Measurements from ENCODE around the gene RSPH10B. TPM values are rescaled to one million over a fixed set of nuclear protein-coding genes. Genes with fewer than 3 reads are reported as not detected.
A peak's percentile ranks its signal among the peaks of the same experiment; 100 is the strongest.
"Not testable (repeated sequence)": the region's sequence is repeated elsewhere in the genome, so short reads cannot be mapped to it uniquely, and the experiment has no call there.

The RSPH10B gene
- total RNA-seq, 2 donors from 2014 or later = 0.40 TPM; not detected in 1

- H3K27me3 Mint-ChIP-seq; DNase-seq; ATAC-seq; H3K9me3 ChIP-seq (ENCODE audit: control insufficient read depth, low read length, poor library complexity, severe bottlenecking); H3K4me3 Mint-ChIP-seq; H3K4me1 Mint-ChIP-seq; H3K36me3 Mint-ChIP-seq (ENCODE audit: low read depth); H3K27ac Mint-ChIP-seq: not testable (repeated sequence)
Observed at GRCh38 chr7:5904726-5905125, 65.8 kb downstream of the RSPH10B start.

- H3K4me1 Mint-ChIP-seq; H3K36me3 Mint-ChIP-seq (ENCODE audit: low read depth); H3K4me3 Mint-ChIP-seq; ATAC-seq; H3K27me3 Mint-ChIP-seq; H3K27ac Mint-ChIP-seq; DNase-seq; H3K9me3 ChIP-seq (ENCODE audit: control insufficient read depth, low read length, poor library complexity, severe bottlenecking): not testable (repeated sequence)
Observed at GRCh38 chr7:5903002-5903401, 67.5 kb downstream of the RSPH10B start.

GRCh38 chr7:5898480-5899224 lies 71.8 kb downstream of the RSPH10B start, which contains the start of gene CCZ1:
TSS of gene CCZ1 (plus strand) at chr7:5898733. CDS start at chr7:5898800, 67 bp downstream.
- ATAC-seq = peak; percentile 94
- DNase-seq = peak; percentile 59 to 64 (median 62)
- H3K4me3 Mint-ChIP-seq = peak within 1 kb of the TSS; percentile 91
- not testable (repeated sequence) for H3K36me3 Mint-ChIP-seq (ENCODE audit: low read depth); H3K27me3 Mint-ChIP-seq; H3K9me3 ChIP-seq (ENCODE audit: control insufficient read depth, low read length, poor library complexity, severe bottlenecking); H3K4me1 Mint-ChIP-seq
- peak within 1 kb of the TSS; percentile 78 for H3K27ac Mint-ChIP-seq

GRCh38 chr7:5897369-5897919 lies 73.0 kb downstream of the RSPH10B start:
- not testable (repeated sequence) for ATAC-seq; H3K4me1 Mint-ChIP-seq; H3K27me3 Mint-ChIP-seq; H3K27ac Mint-ChIP-seq; DNase-seq; H3K36me3 Mint-ChIP-seq (ENCODE audit: low read depth); H3K9me3 ChIP-seq (ENCODE audit: control insufficient read depth, low read length, poor library complexity, severe bottlenecking)
- H3K4me3 Mint-ChIP-seq = peak overlapping the region; percentile 22

- peaks cover 3% of the 10 kb centered on the region for H3K4me1 Mint-ChIP-seq
- H3K4me3 Mint-ChIP-seq = no peak overlapping the region
- H3K9me3 ChIP-seq (ENCODE audit: control insufficient read depth, low read length, poor library complexity, severe bottlenecking) = no peaks in the 10 kb centered on the region
- H3K27me3 Mint-ChIP-seq = no peaks in the 10 kb centered on the region
- DNase-seq (no peak), ATAC-seq (no peak)
- H3K36me3 Mint-ChIP-seq (ENCODE audit: low read depth) = no peaks in the 10 kb centered on the region
- no peak overlapping the region for H3K27ac Mint-ChIP-seq
Observed at GRCh38 chr7:5892498-5892897, 78.0 kb downstream of the RSPH10B start.

GRCh38 chr7:5890244-5890643 lies 80.2 kb downstream of the RSPH10B start:
- not testable (repeated sequence) for H3K27me3 Mint-ChIP-seq

GRCh38 chr7:5888021-5888420 lies 82.5 kb downstream of the RSPH10B start:
- H3K36me3 Mint-ChIP-seq (ENCODE audit: low read depth); H3K4me1 Mint-ChIP-seq; H3K4me3 Mint-ChIP-seq; H3K27me3 Mint-ChIP-seq; H3K9me3 ChIP-seq (ENCODE audit: control insufficient read depth, low read length, poor library complexity, severe bottlenecking); ATAC-seq; DNase-seq; H3K27ac Mint-ChIP-seq: not testable (repeated sequence)

More at GRCh38 chr7:5890244-5890643, 80.2 kb downstream of the RSPH10B start:
- not testable (repeated sequence) for DNase-seq; ATAC-seq; H3K27ac Mint-ChIP-seq; H3K4me3 Mint-ChIP-seq; H3K4me1 Mint-ChIP-seq; H3K9me3 ChIP-seq (ENCODE audit: control insufficient read depth, low read length, poor library complexity, severe bottlenecking); H3K36me3 Mint-ChIP-seq (ENCODE audit: low read depth)

- not testable (repeated sequence) for DNase-seq; H3K36me3 Mint-ChIP-seq (ENCODE audit: low read depth); H3K4me3 Mint-ChIP-seq; ATAC-seq; H3K27ac Mint-ChIP-seq; H3K27me3 Mint-ChIP-seq; H3K4me1 Mint-ChIP-seq; H3K9me3 ChIP-seq (ENCODE audit: control insufficient read depth, low read length, poor library complexity, severe bottlenecking)
Observed at GRCh38 chr7:5884431-5884830, 86.1 kb downstream of the RSPH10B start.

- not testable (repeated sequence) for H3K27me3 Mint-ChIP-seq; DNase-seq; H3K4me3 Mint-ChIP-seq; H3K36me3 Mint-ChIP-seq (ENCODE audit: low read depth); ATAC-seq; H3K9me3 ChIP-seq (ENCODE audit: control insufficient read depth, low read length, poor library complexity, severe bottlenecking); H3K4me1 Mint-ChIP-seq; H3K27ac Mint-ChIP-seq
Observed at GRCh38 chr7:5880106-5880505, 90.4 kb downstream of the RSPH10B start.

- H3K27ac Mint-ChIP-seq, H3K4me1 Mint-ChIP-seq, ATAC-seq: not testable (repeated sequence)
Observed at GRCh38 chr7:5879591-5879990, 90.9 kb downstream of the RSPH10B start.

More at GRCh38 chr7:5879591-5879990, 90.9 kb downstream of the RSPH10B start:
- not testable (repeated sequence) for H3K27me3 Mint-ChIP-seq; H3K9me3 ChIP-seq (ENCODE audit: control insufficient read depth, low read length, poor library complexity, severe bottlenecking); H3K4me3 Mint-ChIP-seq; H3K36me3 Mint-ChIP-seq (ENCODE audit: low read depth); DNase-seq

Other genes starting within 250 kb of the RSPH10B start
- 10 to 100 TPM; 74.1 to 74.7 TPM for gene RNF216, start 189.0 kb downstream of the RSPH10B start, total RNA-seq
- 1 to 10 TPM; 2.8 to 3.6 TPM for gene OCM, start 89.9 kb downstream of the RSPH10B start, total RNA-seq
- gene CCZ1, start 72.0 kb downstream of the RSPH10B start, total RNA-seq = 10 to 100 TPM; 84.4 to 84.6 TPM
- gene PMS2, start 38.4 kb upstream of the RSPH10B start, total RNA-seq = 10 to 100 TPM; 11.3 to 11.6 TPM
- gene AIMP2, start 38.6 kb upstream of the RSPH10B start, total RNA-seq = 1 to 10 TPM; 7.2 to 8.1 TPM
- gene ANKRD61, start 60.7 kb upstream of the RSPH10B start, total RNA-seq = not detected
- 100 to 1,000 TPM in 1 of 2 donors, 10 to 100 TPM in 1; 62.1 to 116 TPM for gene EIF2AK1, start 88.5 kb upstream of the RSPH10B start, total RNA-seq
- gene USP42, start 134.3 kb upstream of the RSPH10B start, total RNA-seq = 10 to 100 TPM; 33.9 to 35.1 TPM